H9 (cell line): Measurements from ENCODE around the gene KCNIP1. TPM values are rescaled to one million over a fixed set of nuclear protein-coding genes. Genes with fewer than 3 reads are reported as not detected.
A peak's percentile ranks its signal among the peaks of the same experiment; 100 is the strongest.

Source experiments
- DNase-seq: peaks from one replicate; pipeline ENCODE4 v3.0.0-alpha.2; 2017
- H2AFZ ChIP-seq: one replicate; pipeline ENCODE4 v1.6.1; 2013; ENCODE audit warnings: mild to moderate bottlenecking, low read length, control low read depth, moderate library complexity
- H2AK5ac ChIP-seq: 2 replicates; pipeline ENCODE4 v1.6.1; 2013; ENCODE audit warnings: low read length, control low read depth, mixed read lengths; ENCODE audit not compliant: insufficient read length
- H2BK120ac ChIP-seq: one replicate; pipeline ENCODE4 v1.6.1; 2013; ENCODE audit warnings: low read depth, mild to moderate bottlenecking, low read length, control low read depth, inconsistent platforms; ENCODE audit not compliant: poor library complexity, severe bottlenecking
- H2BK12ac ChIP-seq: 2 replicates; pipeline ENCODE4 v1.6.1; 2013; ENCODE audit warnings: low read length, control low read depth, mixed read lengths, low read depth; ENCODE audit not compliant: insufficient read length
- H2BK15ac ChIP-seq: 2 replicates; pipeline ENCODE4 v1.6.1; 2013; ENCODE audit warnings: low read depth, low read length, control low read depth
- H2BK20ac ChIP-seq: one replicate; pipeline ENCODE4 v1.6.1; 2013; ENCODE audit warnings: low read depth, mild to moderate bottlenecking, low read length, control low read depth, inconsistent platforms; ENCODE audit not compliant: poor library complexity, severe bottlenecking
- H2BK5ac ChIP-seq: 2 replicates; pipeline ENCODE4 v1.6.1; 2013; ENCODE audit warnings: low read length, control low read depth, mixed read lengths; ENCODE audit not compliant: insufficient read length
- H3K14ac ChIP-seq: 2 replicates; pipeline ENCODE4 v1.6.1; 2013; ENCODE audit warnings: low read length, control low read depth; ENCODE audit not compliant: insufficient read depth
- H3K18ac ChIP-seq: 2 replicates; pipeline ENCODE4 v1.6.1; 2013; ENCODE audit warnings: low read depth, mild to moderate bottlenecking, mixed read lengths, low read length, control low read depth; ENCODE audit not compliant: insufficient read length
- H3K23ac ChIP-seq: 2 replicates; pipeline ENCODE4 v1.6.1; 2013; ENCODE audit warnings: low read length, control low read depth, mixed read lengths, low read depth; ENCODE audit not compliant: insufficient read length
- H3K23me2 ChIP-seq: 2 replicates; pipeline ENCODE4 v1.6.1; 2013; ENCODE audit warnings: low read depth, mild to moderate bottlenecking, mixed read lengths, low read length, control low read depth; ENCODE audit not compliant: insufficient read length, poor library complexity, severe bottlenecking
- H3K27ac ChIP-seq: 2 replicates; pipeline ENCODE4 v1.5.1; 2013; ENCODE audit warnings: low read length, control low read depth, mixed read lengths, low read depth; ENCODE audit not compliant: insufficient read length
- H3K27me3 ChIP-seq: 2 replicates; pipeline ENCODE4 v1.6.1; 2013; ENCODE audit warnings: low read length, control low read depth, inconsistent platforms; ENCODE audit not compliant: insufficient read depth
- H3K4ac ChIP-seq: 2 replicates; pipeline ENCODE4 v1.6.1; 2013; ENCODE audit warnings: low read depth, mild to moderate bottlenecking, control low read depth, inconsistent platforms, low read length, moderate library complexity
- H3K4me1 ChIP-seq: 2 replicates; pipeline ENCODE4 v1.6.1; 2013; ENCODE audit warnings: low read length, control low read depth, inconsistent platforms; ENCODE audit not compliant: insufficient read depth
- H3K4me2 ChIP-seq: 2 replicates; pipeline ENCODE4 v1.6.1; 2013; ENCODE audit warnings: low read length, control low read depth, mixed read lengths; ENCODE audit not compliant: insufficient read length, insufficient read depth
- H3K56ac ChIP-seq: 2 replicates; pipeline ENCODE4 v1.6.1; 2013; ENCODE audit warnings: low read depth, mild to moderate bottlenecking, mixed read lengths, low read length, control low read depth; ENCODE audit not compliant: insufficient read length
- H3K79me1 ChIP-seq: 2 replicates; pipeline ENCODE4 v1.6.1; 2013; ENCODE audit warnings: low read depth, mild to moderate bottlenecking, moderate library complexity, low read length, control low read depth, inconsistent platforms; ENCODE audit not compliant: insufficient read depth, poor library complexity, severe bottlenecking
- H3K79me2 ChIP-seq: 2 replicates; pipeline ENCODE4 v1.6.1; 2013; ENCODE audit warnings: low read length, control low read depth, inconsistent platforms; ENCODE audit not compliant: insufficient read depth
- H3K9ac ChIP-seq: 2 replicates; pipeline ENCODE4 v1.6.1; 2013; ENCODE audit warnings: low read length, control low read depth, mixed read lengths; ENCODE audit not compliant: insufficient read length; ENCODE audit errors: extremely low read depth
- H3K9me3 ChIP-seq: one replicate; pipeline ENCODE4 v1.6.1; 2013; ENCODE audit warnings: low read depth, low read length, inconsistent platforms; ENCODE audit not compliant: control insufficient read depth
- H3T11ph ChIP-seq: one replicate; pipeline ENCODE4 v1.6.1; 2013; ENCODE audit warnings: mild to moderate bottlenecking, low read length, control low read depth, inconsistent platforms
- H4K20me1 ChIP-seq: one replicate; pipeline ENCODE4 v1.6.1; 2013; ENCODE audit not compliant: control insufficient read depth, insufficient read length, insufficient read depth
- H4K5ac ChIP-seq: 2 replicates; pipeline ENCODE4 v1.6.1; 2013; ENCODE audit warnings: low read depth, mild to moderate bottlenecking, mixed read lengths, low read length, control low read depth; ENCODE audit not compliant: insufficient read length
- H4K8ac ChIP-seq: replicated peaks from 2 replicates; pipeline ENCODE4 v1.6.1; 2013; ENCODE audit warnings: low read length, control low read depth, mixed read lengths, low read depth; ENCODE audit not compliant: insufficient read length
- H4K91ac ChIP-seq: 2 replicates; pipeline ENCODE4 v1.6.1; 2013; ENCODE audit warnings: low read depth, mild to moderate bottlenecking, moderate library complexity, mixed read lengths, low read length, control low read depth; ENCODE audit not compliant: insufficient read length
- H3K27ac Mint-ChIP-seq, 3 experiments: 2 replicates in 2 of 3; 3 replicates in 1 of 3; pipeline ENCODE4 v1.8.0; 2020 to 2021; ENCODE audit warnings: mixed read lengths in 3 of 3, mild to moderate bottlenecking in 1 of 3, moderate library complexity in 1 of 3
- H3K27me3 Mint-ChIP-seq: 2 replicates; pipeline ENCODE4 v1.8.0; 2021; ENCODE audit warnings: low read depth, mild to moderate bottlenecking, moderate library complexity, mixed read lengths
- H3K36me3 Mint-ChIP-seq, 3 experiments: 2 replicates in 2 of 3; 3 replicates in 1 of 3; pipeline ENCODE4 v1.8.0; 2020 to 2021; ENCODE audit warnings: low read depth in 3 of 3, mixed read lengths in 3 of 3; ENCODE audit not compliant: insufficient read depth in 1 of 3
- H3K4me1 Mint-ChIP-seq, 2 experiments: 2 replicates each; pipeline ENCODE4 v1.8.0; 2020; ENCODE audit warnings: mixed read lengths in 2 of 2
- H3K4me3 Mint-ChIP-seq, 2 experiments: 2 replicates in 1 of 2; 3 replicates in 1 of 2; pipeline ENCODE4 v1.8.0; 2020 to 2021; ENCODE audit warnings: mild to moderate bottlenecking in 2 of 2, mixed read lengths in 2 of 2, moderate library complexity in 1 of 2
- H3K9me3 Mint-ChIP-seq, 2 experiments: 2 replicates in 1 of 2; 3 replicates in 1 of 2; pipeline ENCODE4 v1.8.0; 2020; ENCODE audit warnings: mild to moderate bottlenecking in 2 of 2, mixed read lengths in 2 of 2, moderate library complexity in 1 of 2
- CTCF ChIP-seq: fragments of 200-600 bp; sonication (generic); conservative IDR thresholded peaks from 3 replicates; pipeline ENCODE4 v1.8.0; 2021; ENCODE audit warnings: antibody characterized with exemption, mild to moderate bottlenecking
- WGBS: extraction: QIAGEN DNeasy Blood & Tissue Kit; methylation state at CpG from one replicate; pipeline ENCODE4 v1.1.7; 2013; ENCODE audit warnings: missing lambda C conversion rate, low lambda C conversion rate, mixed read lengths; ENCODE audit not compliant: insufficient read length; ENCODE audit errors: extremely low coverage; 5-methylcytosine and 5-hydroxymethylcytosine counted together
- total RNA-seq: library from RNA; stranded (reverse); gene quantifications from 2 replicates; pipeline ENCODE4 v1.2.1, GENCODE V29; 2021

The KCNIP1 gene
- total RNA-seq, 1 experiment from 2014 or later: 0.63 TPM

- Histone ChIP-seq H3K23me2 (no peaks in the 10 kb centered on the region), H3K14ac (no peak overlapping the region; the same call in 1 of the 2 replicates), H3K27ac (no peak overlapping the region), H2AK5ac (no peak overlapping the region), H2BK5ac (no peak overlapping the region), H2BK15ac (no peak overlapping the region), H3K27me3 (no peaks in the 10 kb centered on the region), H2AFZ (no peak overlapping the region), H3T11ph (no peak overlapping the region), H3K56ac (no peak overlapping the region), H3K9me3 (no peaks in the 10 kb centered on the region), H4K91ac (no peak overlapping the region), H3K23ac (no peak overlapping the region), H3K4me1 (0 out of 2 replicates have a peak, but pooled peaks cover 3% of the 10 kb centered on the region), H2BK120ac (no peak overlapping the region), H2BK20ac (no peak overlapping the region), H3K79me2 (no peaks in the 10 kb centered on the region), H4K5ac (no peak overlapping the region), H3K4ac (no peak overlapping the region), H4K20me1 (no peaks in the 10 kb centered on the region), H3K9ac (no peak overlapping the region), H3K18ac (no peak overlapping the region), H3K79me1 (no peaks in the 10 kb centered on the region), H3K4me2 (no peak overlapping the region), H2BK12ac (no peak overlapping the region), H4K8ac (no peak overlapping the region)
- no peak overlapping the region for H3K4me3 Mint-ChIP-seq
- H3K27me3 Mint-ChIP-seq: peaks cover 23% of the 10 kb centered on the region
- WGBS: no CpG with 5 or more reads among the region's 10 CpGs
- no peak for DNase-seq
- no peaks in the 10 kb centered on the region; a peak in 1 of 7 replicates for H3K36me3 Mint-ChIP-seq
- H3K27ac Mint-ChIP-seq: peak overlapping the region in 1 of 3 experiments; percentile 72; a peak in 1 of 7 replicates
- TF ChIP-seq CTCF: no peak
- peaks cover 6 to 10% of the 10 kb centered on the region in 2 experiments for H3K4me1 Mint-ChIP-seq
- no peaks in the 10 kb centered on the region for H3K9me3 Mint-ChIP-seq
These were observed 99.3 kb downstream of the KCNIP1 start for GRCh38 chr5:170603109-170603508.
